ENCODE results near the gene RCE1.

Gene RCE1

DNA sequence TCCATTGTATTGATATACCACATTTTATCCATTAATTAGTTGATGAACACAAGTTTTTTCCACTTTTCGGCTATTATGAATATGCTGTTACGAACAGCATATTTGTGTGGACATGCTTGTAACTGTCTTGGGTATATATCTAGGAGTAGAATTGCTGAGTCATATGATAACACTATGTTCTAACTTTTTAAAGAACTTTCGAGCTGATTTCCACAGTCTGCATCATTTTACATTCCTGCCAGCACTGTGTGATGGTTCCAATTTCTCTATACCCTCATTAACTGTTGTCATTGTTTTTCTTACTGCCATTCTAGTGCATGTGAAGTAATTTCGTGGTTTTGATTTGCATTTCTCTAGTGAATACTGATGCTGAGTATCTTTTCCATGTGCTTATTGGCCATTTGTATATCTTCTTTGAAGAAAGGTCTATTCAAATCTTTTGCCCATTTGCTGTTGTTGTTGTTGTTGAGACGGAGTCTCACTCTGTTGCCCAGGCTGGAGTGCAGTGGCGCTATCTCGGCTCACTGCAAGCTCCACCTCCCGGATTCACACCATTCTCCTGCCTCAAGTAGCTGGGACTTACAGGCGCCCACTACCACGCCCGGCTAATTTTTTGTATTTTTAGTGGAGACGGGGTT lies 7.4 kb upstream of the RCE1 start:
- Mint-ChIP-seq H3K27ac (no peak overlapping the region), H3K9me3 (no peaks in the 10 kb centered on the region), H3K27me3 (no peaks in the 10 kb centered on the region), H3K36me3 (ENCODE audit: low read depth) (peaks cover 14% of the 10 kb centered on the region), H3K4me3 (no peak overlapping the region), H3K4me1 (ENCODE audit: low read depth) (peaks cover 29% of the 10 kb centered on the region)

DNA sequence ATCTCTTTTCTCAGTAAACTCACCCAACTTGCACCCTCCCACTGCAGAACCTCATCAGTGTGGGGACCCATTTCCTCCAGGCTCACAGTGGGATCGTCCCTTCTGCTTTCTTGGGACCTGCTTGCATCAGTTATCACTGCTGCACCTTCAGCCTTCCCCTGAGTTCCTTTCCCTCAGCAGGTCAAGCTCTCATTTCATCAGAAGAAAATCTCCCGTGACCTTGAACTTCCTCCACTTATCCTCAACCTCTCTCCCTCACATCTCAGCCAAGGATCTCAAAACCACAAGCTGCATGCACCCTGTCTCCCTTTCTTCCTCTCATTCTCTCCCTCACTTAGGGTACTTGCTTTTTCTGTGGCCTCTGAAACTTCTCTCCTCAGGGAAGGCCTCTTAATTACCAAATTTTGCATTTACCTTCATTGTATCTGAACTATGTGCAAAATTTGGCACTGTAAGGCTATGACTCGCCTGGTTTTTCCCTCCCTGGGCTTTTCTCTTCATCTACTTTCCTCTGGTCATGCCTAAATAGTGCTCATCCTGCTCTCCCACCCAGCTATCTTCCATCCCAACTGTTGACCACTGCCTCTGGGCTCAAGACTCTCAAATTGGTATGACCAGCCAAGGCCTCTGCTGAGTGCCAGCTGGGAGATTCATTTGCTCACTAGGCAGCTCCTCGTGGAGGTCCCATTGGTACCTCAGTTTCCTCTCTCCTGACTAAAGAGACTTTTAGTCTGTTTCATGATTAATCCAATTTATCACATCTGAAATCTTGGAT lies 2.7 kb upstream of the RCE1 start:
- H3K36me3 Mint-ChIP-seq (ENCODE audit: low read depth) = peaks cover 27% of the 10 kb centered on the region
- H3K9me3 Mint-ChIP-seq = no peaks in the 10 kb centered on the region
- H3K4me1 Mint-ChIP-seq (ENCODE audit: low read depth) = peaks cover 53% of the 10 kb centered on the region
- H3K27me3 Mint-ChIP-seq = no peaks in the 10 kb centered on the region
- H3K27ac Mint-ChIP-seq = peak overlapping the region; percentile 87
- H3K4me3 Mint-ChIP-seq = peak overlapping the region; percentile 40

DNA sequence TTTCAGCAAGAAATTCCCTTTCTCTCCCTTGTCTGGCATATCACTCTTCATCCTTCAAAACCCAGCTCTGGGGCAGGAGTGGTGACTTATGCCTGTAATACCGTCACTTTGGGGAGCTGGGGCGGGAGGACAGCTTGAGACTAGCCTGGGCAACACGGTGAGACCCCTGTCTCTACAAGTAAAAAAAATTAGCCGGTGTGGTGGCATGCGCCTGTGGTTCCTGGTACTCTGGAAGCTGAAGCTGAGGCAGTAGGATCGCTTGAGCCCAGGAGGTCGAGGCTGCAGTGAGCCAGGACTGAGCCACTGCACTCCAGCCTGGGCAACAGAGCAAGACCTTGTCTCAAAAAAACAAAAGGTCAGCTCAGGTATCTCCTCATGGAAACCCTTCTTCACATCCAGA lies 1.4 kb upstream of the RCE1 start:
- Mint-ChIP-seq H3K27me3 (no peaks in the 10 kb centered on the region), H3K4me3 (peak overlapping the region; percentile 94), H3K27ac (peak overlapping the region; percentile 85), H3K36me3 (ENCODE audit: low read depth) (peaks cover 27% of the 10 kb centered on the region), H3K4me1 (ENCODE audit: low read depth) (peaks cover 49% of the 10 kb centered on the region), H3K9me3 (no peaks in the 10 kb centered on the region)

DNA sequence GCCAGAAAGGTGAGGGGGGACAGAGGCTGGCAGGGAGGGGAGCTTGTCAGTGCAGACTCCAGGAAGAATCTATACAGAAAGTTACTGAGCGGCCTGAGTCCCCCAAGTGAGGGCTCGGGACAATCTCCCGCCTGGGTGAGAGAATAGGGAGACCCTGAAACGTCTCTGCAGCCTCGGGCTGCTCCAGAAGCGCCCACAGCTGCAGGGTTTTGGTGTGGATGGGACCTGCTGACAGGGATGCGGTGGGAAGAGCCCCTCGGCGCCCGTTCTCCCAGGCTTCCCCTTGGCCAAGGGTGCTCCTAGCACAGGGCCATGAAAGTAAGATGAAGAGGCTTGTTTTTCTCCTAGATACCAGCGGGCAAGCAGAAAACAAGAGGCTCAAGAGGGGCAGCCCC lies 743 bp upstream of the RCE1 start:
- Mint-ChIP-seq H3K4me1 (ENCODE audit: low read depth) (peaks cover 49% of the 10 kb centered on the region), H3K27ac (peak overlapping the region; percentile 85), H3K27me3 (no peaks in the 10 kb centered on the region), H3K4me3 (peak overlapping the region; percentile 94), H3K36me3 (ENCODE audit: low read depth) (peaks cover 27% of the 10 kb centered on the region), H3K9me3 (no peaks in the 10 kb centered on the region)

DNA sequence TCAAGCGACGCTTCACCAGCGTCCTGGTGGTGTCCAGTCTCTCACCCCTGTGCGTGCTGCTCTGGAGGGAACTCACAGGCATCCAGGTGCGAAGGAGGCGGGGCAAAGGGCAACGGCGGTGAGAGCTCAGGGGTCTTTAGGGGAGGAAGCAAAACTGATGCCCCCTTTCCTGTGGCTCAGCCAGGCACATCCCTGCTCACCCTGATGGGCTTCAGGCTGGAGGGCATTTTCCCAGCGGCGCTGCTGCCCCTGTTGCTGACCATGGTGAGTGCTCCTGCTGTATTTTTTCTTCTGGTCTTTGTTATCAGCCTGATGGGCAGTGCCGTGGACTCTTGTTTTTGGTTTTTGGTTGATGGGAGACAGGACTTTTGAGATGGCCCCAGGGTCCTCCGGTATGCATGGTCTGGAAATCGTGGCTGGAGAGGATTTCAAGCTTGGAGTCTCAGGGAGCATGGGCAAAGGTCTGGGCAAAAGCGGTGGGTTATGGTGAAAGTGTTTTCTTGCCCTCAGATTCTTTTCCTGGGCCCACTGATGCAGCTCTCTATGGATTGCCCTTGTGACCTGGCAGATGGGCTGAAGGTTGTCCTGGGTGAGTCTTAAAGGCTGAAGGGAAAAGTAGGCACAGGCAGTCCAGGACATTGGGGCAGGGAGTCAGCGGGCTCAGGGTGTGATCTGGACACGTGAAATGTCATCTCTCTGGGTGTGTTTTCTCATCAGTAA lies 695 bp downstream of the RCE1 start:
- no peaks in the 10 kb centered on the region for H3K27me3 Mint-ChIP-seq
- H3K4me3 Mint-ChIP-seq = peak overlapping the region; percentile 94
- H3K27ac Mint-ChIP-seq = peak overlapping the region; percentile 95
- H3K9me3 Mint-ChIP-seq = no peaks in the 10 kb centered on the region
- H3K4me1 Mint-ChIP-seq (ENCODE audit: low read depth) = peaks cover 49% of the 10 kb centered on the region
- peaks cover 26% of the 10 kb centered on the region for H3K36me3 Mint-ChIP-seq (ENCODE audit: low read depth)

DNA sequence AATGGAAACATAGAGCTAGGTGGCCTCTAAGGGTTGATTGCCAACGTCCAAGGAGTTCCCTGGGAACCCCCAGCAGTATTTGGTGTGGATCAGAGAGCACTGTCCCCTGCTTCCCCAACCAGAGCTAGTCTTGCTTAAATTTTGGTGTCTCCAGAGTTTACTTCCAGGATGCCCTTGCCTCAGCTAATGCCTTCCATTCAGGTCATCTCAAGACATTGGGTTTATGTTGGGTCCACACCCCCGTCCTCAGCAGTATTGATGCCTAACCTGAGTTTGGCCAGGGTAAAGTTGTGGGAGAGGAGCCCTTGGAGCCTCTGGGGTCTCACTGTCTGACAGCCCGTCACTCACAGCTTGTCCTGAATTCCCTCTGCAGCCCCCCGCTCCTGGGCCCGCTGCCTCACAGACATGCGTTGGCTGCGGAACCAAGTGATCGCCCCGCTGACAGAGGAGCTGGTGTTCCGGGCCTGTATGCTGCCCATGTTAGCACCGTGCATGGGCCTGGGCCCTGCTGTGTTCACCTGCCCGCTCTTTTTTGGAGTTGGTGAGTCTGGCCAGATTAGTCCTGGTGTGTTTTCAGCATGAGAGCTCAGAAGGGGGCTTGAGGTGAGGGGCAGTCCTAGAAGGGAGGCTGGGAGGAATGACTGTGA lies 1.4 kb downstream of the RCE1 start:
- H3K36me3 Mint-ChIP-seq (ENCODE audit: low read depth) = peaks cover 22% of the 10 kb centered on the region
- no peaks in the 10 kb centered on the region for H3K27me3 Mint-ChIP-seq
- H3K27ac Mint-ChIP-seq = peak overlapping the region; percentile 95
- H3K4me3 Mint-ChIP-seq = peak overlapping the region; percentile 94
- peaks cover 43% of the 10 kb centered on the region for H3K4me1 Mint-ChIP-seq (ENCODE audit: low read depth)
- no peaks in the 10 kb centered on the region for H3K9me3 Mint-ChIP-seq

DNA sequence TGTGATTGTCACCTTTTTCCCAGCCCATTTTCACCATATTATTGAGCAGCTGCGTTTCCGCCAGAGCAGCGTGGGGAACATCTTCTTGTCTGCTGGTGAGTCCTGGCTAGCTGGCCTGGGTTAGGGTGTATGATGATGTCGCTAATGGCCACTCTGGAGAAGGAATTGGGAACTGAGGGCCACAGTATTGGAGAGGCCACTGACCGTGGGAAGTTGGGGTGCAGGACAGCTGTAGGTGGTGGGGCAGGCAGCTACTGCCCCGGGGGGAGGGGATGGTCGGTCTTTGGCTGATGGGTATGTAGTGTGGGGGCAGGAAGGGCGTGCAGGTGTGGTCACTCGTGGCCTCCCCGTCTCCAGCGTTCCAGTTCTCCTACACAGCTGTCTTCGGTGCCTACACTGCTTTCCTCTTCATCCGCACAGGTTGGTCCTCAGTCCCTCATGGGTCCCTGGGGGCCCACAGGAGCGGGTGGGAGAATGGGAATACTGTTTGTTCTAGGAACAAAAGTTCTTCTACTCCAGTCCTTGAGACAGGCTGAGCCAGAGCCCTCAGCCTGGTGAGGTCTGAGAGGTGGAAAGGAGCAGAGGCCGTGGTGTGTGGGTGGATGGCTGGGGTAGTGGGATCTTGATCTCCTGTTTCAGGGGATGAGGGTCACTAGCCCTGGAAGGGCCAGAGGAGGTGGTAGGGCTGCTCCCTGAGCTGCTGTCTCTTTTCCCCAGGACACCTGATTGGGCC lies 2.1 kb downstream of the RCE1 start:
- H3K9me3 Mint-ChIP-seq = no peaks in the 10 kb centered on the region
- peaks cover 19% of the 10 kb centered on the region for H3K36me3 Mint-ChIP-seq (ENCODE audit: low read depth)
- H3K4me1 Mint-ChIP-seq (ENCODE audit: low read depth) = peaks cover 38% of the 10 kb centered on the region
- H3K27me3 Mint-ChIP-seq = no peaks in the 10 kb centered on the region
- no peak overlapping the region for H3K27ac Mint-ChIP-seq
- peak overlapping the region; percentile 13 for H3K4me3 Mint-ChIP-seq

DNA sequence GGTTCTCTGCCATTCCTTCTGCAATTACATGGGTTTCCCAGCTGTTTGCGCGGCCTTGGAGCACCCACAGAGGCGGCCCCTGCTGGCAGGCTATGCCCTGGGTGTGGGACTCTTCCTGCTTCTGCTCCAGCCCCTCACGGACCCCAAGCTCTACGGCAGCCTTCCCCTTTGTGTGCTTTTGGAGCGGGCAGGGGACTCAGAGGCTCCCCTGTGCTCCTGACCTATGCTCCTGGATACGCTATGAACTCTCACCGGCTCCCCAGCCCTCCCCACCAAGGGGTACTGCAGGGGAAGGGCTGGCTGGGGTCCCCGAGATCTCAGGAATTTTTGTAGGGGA lies 2.6 kb downstream of the RCE1 start:
- Mint-ChIP-seq H3K27ac (no peak overlapping the region), H3K27me3 (no peaks in the 10 kb centered on the region), H3K36me3 (ENCODE audit: low read depth) (peaks cover 13% of the 10 kb centered on the region), H3K9me3 (no peaks in the 10 kb centered on the region), H3K4me1 (ENCODE audit: low read depth) (peaks cover 33% of the 10 kb centered on the region), H3K4me3 (no peak overlapping the region)

DNA sequence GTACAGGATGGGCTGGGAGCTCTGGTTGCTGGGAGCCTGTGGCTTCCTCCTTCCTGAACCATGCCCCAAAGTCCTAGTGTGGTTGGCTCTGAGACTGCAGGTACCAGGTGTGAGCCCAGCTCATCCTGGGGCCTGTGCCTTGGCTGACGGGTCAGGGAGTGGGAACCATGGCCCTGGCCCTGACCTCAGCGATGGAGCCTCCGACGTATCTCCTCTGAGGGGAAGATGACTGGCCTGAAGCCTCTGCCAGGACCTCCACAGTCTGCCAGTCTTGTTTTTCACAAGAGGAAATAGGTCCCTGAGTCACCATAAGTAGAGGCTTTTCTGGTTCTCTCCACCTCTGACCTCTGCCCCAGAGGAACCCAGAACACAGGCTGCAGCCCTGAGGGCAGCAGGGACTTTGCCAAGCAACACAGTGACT lies 3.4 kb downstream of the RCE1 start:
- Mint-ChIP-seq H3K9me3 (no peaks in the 10 kb centered on the region), H3K27me3 (no peaks in the 10 kb centered on the region), H3K36me3 (ENCODE audit: low read depth) (peaks cover 13% of the 10 kb centered on the region), H3K4me3 (no peak overlapping the region), H3K4me1 (ENCODE audit: low read depth) (peaks cover 28% of the 10 kb centered on the region), H3K27ac (no peak overlapping the region)

DNA sequence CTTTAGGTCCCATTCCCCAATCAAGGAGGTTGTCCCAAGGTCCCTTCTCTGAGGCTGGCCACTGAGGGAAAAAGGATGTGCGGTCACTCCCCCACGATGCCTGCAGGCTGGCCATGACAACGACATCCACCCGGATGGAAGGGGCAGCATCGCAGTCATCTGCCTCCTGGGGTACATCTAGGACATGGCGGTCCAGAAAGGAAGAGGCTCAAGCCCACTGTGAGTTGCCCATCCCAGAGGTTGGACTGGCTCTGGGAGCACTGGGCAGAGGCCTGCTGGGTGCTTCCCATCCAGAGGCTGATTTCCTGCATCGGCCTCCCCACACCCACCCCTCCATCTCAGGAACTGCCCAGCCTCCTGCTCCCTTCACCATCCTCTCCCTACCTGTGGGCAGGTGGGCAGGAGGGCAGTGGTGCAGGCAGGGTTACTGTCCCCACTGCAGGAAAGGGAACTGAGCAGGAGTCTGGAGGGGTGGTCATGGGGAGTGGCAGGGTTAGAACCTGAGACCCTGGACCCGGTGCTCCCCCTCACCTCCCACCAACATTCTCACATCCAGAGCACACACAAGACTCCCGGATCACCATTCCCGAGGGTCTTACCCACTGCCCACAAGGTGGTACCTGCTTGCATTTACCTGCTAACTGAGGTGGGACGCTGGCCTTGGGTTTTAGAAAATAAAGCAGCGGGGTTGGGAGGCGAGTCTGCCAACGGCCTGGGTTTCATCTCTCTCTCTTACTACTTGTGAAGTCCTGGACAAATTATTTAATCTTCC lies 4.4 kb downstream of the RCE1 start:
- no peaks in the 10 kb centered on the region for H3K27me3 Mint-ChIP-seq
- peaks cover 25% of the 10 kb centered on the region for H3K4me1 Mint-ChIP-seq (ENCODE audit: low read depth)
- no peak overlapping the region for H3K27ac Mint-ChIP-seq
- H3K36me3 Mint-ChIP-seq (ENCODE audit: low read depth) = peaks cover 4% of the 10 kb centered on the region
- no peaks in the 10 kb centered on the region for H3K9me3 Mint-ChIP-seq
- H3K4me3 Mint-ChIP-seq = no peak overlapping the region

DNA sequence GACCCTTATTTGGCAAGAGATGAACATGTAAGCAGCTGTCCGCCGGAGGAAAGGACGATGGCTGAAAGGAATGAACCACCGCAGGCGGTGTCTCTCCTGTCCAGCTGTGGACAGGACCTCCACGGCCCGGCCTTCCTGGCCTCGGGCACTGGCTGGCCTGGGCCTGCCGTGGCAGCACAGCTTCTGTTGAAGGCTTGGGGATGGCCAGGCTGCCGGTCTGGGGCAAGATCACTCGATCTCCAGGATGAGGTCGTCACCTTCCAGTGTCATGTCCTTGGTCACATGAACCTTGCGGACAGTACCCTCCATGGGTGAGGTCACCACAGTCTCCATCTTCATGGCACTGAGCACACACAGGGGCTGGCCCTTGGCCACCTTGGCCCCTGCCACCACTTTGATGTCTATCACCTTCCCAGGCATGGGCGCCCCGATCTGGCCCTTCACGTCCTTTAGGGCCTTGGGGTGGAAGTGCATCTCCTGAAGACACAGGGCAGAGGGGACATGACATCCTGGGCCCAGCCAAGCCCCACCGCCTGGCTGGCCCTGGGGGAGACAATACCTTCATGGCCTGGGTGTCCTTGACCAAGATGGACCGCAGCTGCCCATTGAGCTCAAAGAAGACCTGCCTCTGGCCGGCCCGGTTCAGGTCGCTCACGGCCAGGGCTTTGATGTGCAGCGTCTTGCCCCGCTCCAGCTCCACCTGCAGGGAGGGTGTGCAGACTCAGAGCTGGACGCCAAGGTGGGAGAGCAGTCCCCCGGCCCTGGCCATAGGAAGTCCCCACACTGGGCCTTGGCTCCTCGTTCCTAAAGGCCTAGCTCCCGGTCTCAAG lies 5.6 kb downstream of the RCE1 start:
- Mint-ChIP-seq H3K4me1 (ENCODE audit: low read depth) (peaks cover 23% of the 10 kb centered on the region), H3K36me3 (ENCODE audit: low read depth) (peaks cover 4% of the 10 kb centered on the region), H3K27me3 (no peaks in the 10 kb centered on the region), H3K27ac (no peak overlapping the region), H3K4me3 (no peak overlapping the region), H3K9me3 (no peaks in the 10 kb centered on the region)

DNA sequence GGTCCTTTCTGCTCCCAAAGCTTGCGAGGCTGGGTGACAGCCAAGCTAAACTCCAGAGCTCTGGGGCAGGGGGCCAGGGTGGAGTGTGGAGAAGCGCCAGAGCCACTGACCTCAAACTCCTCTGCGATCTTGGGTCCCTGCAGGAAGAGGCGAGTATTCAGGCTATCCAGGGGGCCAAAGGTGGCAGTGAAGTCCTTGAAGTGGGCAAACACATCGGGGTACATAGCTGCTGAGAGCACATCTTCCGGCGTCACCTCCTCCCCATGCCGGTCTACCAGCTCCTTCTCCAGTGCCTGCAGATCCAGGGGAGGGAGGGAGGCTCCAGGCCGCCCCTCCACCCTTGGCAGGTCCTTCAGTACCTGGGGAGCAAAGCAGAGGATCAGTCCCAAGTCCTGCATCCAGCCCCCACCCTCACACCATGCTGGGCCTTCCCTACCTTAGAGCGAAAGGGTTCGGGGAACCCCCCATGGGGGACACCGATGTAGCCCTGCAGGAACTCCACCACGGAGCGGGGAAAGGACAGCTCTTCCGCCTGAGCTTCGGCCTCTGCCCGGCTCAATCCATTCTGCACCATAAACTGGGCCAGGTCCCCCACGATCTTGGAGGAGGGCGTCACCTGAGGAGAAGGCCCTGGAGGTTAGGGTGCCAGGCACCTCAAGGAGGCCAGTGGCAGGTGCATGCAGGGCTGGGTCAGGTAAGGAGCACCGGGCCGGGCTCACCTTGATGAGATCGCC lies 6.4 kb downstream of the RCE1 start:
- no peak overlapping the region for H3K4me3 Mint-ChIP-seq
- H3K27ac Mint-ChIP-seq = no peak overlapping the region
- peaks cover 4% of the 10 kb centered on the region for H3K36me3 Mint-ChIP-seq (ENCODE audit: low read depth)
- H3K9me3 Mint-ChIP-seq = no peaks in the 10 kb centered on the region
- H3K27me3 Mint-ChIP-seq = no peaks in the 10 kb centered on the region
- peaks cover 15% of the 10 kb centered on the region for H3K4me1 Mint-ChIP-seq (ENCODE audit: low read depth)

DNA sequence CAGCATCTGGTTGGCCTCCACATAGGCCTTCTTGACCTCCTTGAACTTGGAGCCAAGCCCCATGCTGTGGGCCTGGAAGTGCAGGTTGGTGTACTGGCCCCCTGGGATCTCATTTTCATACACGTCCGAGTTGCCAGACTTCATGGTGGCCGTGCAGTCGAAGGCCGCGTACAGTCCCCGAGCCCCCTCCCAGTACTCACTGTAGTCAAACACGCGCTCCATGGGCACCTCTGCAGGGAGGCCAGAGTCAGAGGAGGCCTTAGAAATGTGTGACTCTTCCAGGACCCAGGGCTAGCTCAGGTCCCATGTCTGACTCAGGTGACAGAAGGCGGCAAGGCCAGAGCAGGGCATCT lies 7.0 kb downstream of the RCE1 start:
- Mint-ChIP-seq H3K9me3 (no peaks in the 10 kb centered on the region), H3K4me1 (ENCODE audit: low read depth) (peaks cover 10% of the 10 kb centered on the region), H3K4me3 (no peak overlapping the region), H3K27me3 (no peaks in the 10 kb centered on the region), H3K36me3 (ENCODE audit: low read depth) (peaks cover 1% of the 10 kb centered on the region), H3K27ac (no peak overlapping the region)
